Osteoblast (primary cell): Measurements from ENCODE around the gene LGSN. TPM values are rescaled to one million over a fixed set of nuclear protein-coding genes. Genes with fewer than 3 reads are reported as not detected.

Experiments
- DNase-seq: peaks from one replicate; pipeline ENCODE4 v3.0.0; 2011; ENCODE audit warnings: low spot score, mixed read lengths; ENCODE audit not compliant: insufficient read length; ENCODE audit errors: missing footprints
- H2AFZ ChIP-seq: 2 replicates; pipeline ENCODE4 v1.6.0; 2011; ENCODE audit warnings: mild to moderate bottlenecking, low read length
- H3K27ac ChIP-seq: 2 replicates; pipeline ENCODE4 v1.5.1; 2011; ENCODE audit warnings: mild to moderate bottlenecking, low read depth, low read length, moderate library complexity
- H3K27me3 ChIP-seq: 2 replicates; pipeline ENCODE4 v1.6.0; 2012; ENCODE audit warnings: mild to moderate bottlenecking, control low read depth, inconsistent platforms, low read length, moderate library complexity; ENCODE audit not compliant: insufficient read depth
- H3K36me3 ChIP-seq: 2 replicates; pipeline ENCODE4 v1.5.1; 2011; ENCODE audit warnings: mild to moderate bottlenecking, low read length, control low read depth, moderate library complexity; ENCODE audit not compliant: insufficient read depth
- H3K4me1 ChIP-seq: 2 replicates; pipeline ENCODE4 v1.5.1; 2011; ENCODE audit warnings: mild to moderate bottlenecking, low read length, control low read depth, moderate library complexity; ENCODE audit not compliant: insufficient read depth
- H3K4me2 ChIP-seq: 2 replicates; pipeline ENCODE4 v1.6.0; 2011; ENCODE audit warnings: mild to moderate bottlenecking, low read length; ENCODE audit not compliant: insufficient read depth
- H3K4me3 ChIP-seq: fragments of 200-600 bp; sonication (generic); 3 replicates; pipeline ENCODE4 v1.5.1; 2012; ENCODE audit warnings: mild to moderate bottlenecking, low read length, inconsistent platforms; ENCODE audit not compliant: insufficient read depth
- H3K79me2 ChIP-seq: 2 replicates; pipeline ENCODE4 v1.6.0; 2012; ENCODE audit warnings: mild to moderate bottlenecking, low read length, control low read depth, inconsistent platforms; ENCODE audit not compliant: insufficient read depth
- H3K9me3 ChIP-seq: 2 replicates; pipeline ENCODE4 v1.5.1; 2011; ENCODE audit warnings: low read depth, low read length, control low read depth
- H4K20me1 ChIP-seq: 2 replicates; pipeline ENCODE4 v1.6.0; 2012; ENCODE audit warnings: mild to moderate bottlenecking, low read length, control low read depth; ENCODE audit not compliant: insufficient read depth
- total RNA-seq: library from RNA; depleted of rRNA; stranded (reverse); fragments of >200 nt; gene quantifications from 2 replicates; pipeline ENCODE4 v1.2.3, GENCODE V29; 2012
- TF ChIP-seq, protein P1 (sequence below): IDR thresholded peaks from 2 replicates; pipeline ENCODE4 v1.5.1; 2011; ENCODE audit warnings: mild to moderate bottlenecking, low read depth, low read length, moderate library complexity; ENCODE audit errors: extremely low read depth

LGSN gene
- total RNA-seq, 1 donor, result not detected

DNA sequence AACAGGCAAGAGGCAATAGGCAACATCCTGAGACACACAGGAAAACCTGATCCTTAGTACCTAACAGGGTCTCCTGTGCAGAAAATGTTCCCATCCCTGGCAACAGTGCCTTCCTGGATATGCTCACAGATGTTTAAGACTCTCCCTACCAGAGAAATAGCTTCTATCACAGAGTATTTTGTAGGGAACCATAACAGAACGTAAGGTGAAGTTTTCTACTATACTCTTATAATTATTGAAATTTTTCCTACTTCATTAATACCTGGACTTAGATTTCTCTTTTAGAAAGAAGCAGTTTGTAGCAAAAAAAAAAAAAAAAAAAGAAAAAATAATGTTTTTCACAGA is 33.5 kb upstream of the LGSN start:
- Histone ChIP-seq H3K27ac (no peak overlapping the region), H3K36me3 (no peaks in the 10 kb centered on the region), H4K20me1 (no peaks in the 10 kb centered on the region), H3K9me3 (no peaks in the 10 kb centered on the region), H3K4me2 (no peak overlapping the region), H3K27me3 (no peaks in the 10 kb centered on the region), H2AFZ (peak overlapping the region; percentile 47), H3K4me1 (peaks cover 9% of the 10 kb centered on the region), H3K79me2 (no peaks in the 10 kb centered on the region), H3K4me3 (no peak overlapping the region)
- no peak for DNase-seq
- TF ChIP-seq, protein P1, sequence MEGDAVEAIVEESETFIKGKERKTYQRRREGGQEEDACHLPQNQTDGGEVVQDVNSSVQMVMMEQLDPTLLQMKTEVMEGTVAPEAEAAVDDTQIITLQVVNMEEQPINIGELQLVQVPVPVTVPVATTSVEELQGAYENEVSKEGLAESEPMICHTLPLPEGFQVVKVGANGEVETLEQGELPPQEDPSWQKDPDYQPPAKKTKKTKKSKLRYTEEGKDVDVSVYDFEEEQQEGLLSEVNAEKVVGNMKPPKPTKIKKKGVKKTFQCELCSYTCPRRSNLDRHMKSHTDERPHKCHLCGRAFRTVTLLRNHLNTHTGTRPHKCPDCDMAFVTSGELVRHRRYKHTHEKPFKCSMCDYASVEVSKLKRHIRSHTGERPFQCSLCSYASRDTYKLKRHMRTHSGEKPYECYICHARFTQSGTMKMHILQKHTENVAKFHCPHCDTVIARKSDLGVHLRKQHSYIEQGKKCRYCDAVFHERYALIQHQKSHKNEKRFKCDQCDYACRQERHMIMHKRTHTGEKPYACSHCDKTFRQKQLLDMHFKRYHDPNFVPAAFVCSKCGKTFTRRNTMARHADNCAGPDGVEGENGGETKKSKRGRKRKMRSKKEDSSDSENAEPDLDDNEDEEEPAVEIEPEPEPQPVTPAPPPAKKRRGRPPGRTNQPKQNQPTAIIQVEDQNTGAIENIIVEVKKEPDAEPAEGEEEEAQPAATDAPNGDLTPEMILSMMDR, result no peak

GRCh38 chr6:63352544-63353285 is 32.9 kb upstream of the LGSN start:
- no peak overlapping the region for H3K27ac ChIP-seq
- peak overlapping the region; percentile 64 for H3K4me2 ChIP-seq
- H3K79me2 ChIP-seq, result no peaks in the 10 kb centered on the region
- H3K36me3 ChIP-seq, result no peaks in the 10 kb centered on the region
- no peaks in the 10 kb centered on the region for H3K9me3 ChIP-seq
- no peak for DNase-seq
- TF ChIP-seq, protein P1, result peak; percentile 64
- peak overlapping the region; percentile 47 for H2AFZ ChIP-seq
- H3K4me3 ChIP-seq, result peak overlapping the region; percentile 8
- no peaks in the 10 kb centered on the region for H4K20me1 ChIP-seq
- H3K4me1 ChIP-seq, result peaks cover 12% of the 10 kb centered on the region
- no peaks in the 10 kb centered on the region for H3K27me3 ChIP-seq

GRCh38 chr6:63352069-63352543 is 32.3 kb upstream of the LGSN start:
- H3K79me2 ChIP-seq, result no peaks in the 10 kb centered on the region
- no peaks in the 10 kb centered on the region for H3K36me3 ChIP-seq
- H3K4me3 ChIP-seq, result no peak overlapping the region
- no peaks in the 10 kb centered on the region for H3K27me3 ChIP-seq
- TF ChIP-seq, protein P1, result peak; percentile 51
- peaks cover 15% of the 10 kb centered on the region for H3K4me1 ChIP-seq
- H4K20me1 ChIP-seq, result no peaks in the 10 kb centered on the region
- H3K27ac ChIP-seq, result no peak overlapping the region
- H3K9me3 ChIP-seq, result no peaks in the 10 kb centered on the region
- H3K4me2 ChIP-seq, result peak overlapping the region; percentile 64
- peak; percentile 25 for DNase-seq
- no peak overlapping the region for H2AFZ ChIP-seq

DNA sequence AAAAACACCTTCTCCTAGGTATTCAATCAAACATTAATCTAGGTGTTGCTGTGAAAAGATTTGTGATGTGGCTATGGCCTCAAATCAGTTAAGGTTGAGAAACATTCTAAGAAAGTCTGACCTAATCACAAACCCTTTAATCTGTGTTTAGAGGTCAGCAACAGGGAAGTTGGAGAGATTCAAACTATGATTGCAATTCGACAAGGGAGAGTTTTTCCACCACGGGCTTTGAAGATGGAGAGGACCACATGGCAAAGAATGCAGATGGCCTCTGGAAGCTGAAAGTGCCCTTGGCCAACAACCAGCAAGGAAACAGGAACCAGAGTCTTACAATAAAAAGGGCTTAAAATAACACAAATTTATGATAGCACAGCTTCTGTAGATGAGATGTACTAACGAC is 29.6 kb upstream of the LGSN start:
- Histone ChIP-seq H3K4me3 (no peak overlapping the region), H3K27me3 (no peaks in the 10 kb centered on the region), H3K4me1 (peaks cover 15% of the 10 kb centered on the region), H3K4me2 (no peak overlapping the region), H2AFZ (no peak overlapping the region), H3K9me3 (no peaks in the 10 kb centered on the region), H3K36me3 (no peaks in the 10 kb centered on the region), H4K20me1 (no peaks in the 10 kb centered on the region), H3K79me2 (no peaks in the 10 kb centered on the region), H3K27ac (no peak overlapping the region)
- no peak for DNase-seq
- TF ChIP-seq, protein P1, result no peak
